Measurements from ENCODE around the gene RILPL1. TPM values are rescaled to one million over a fixed set of nuclear protein-coding genes. Genes with fewer than 3 reads are reported as not detected.
A peak's percentile ranks its signal among the peaks of the same experiment; 100 is the strongest.
"Not testable (repeated sequence)": the region's sequence is repeated elsewhere in the genome, so short reads cannot be mapped to it uniquely, and the experiment has no call there.

The RILPL1 gene
- total RNA-seq, 4 donors from 2014 or later, result 8.5 to 21.9 (median 11.2) TPM

DNA sequence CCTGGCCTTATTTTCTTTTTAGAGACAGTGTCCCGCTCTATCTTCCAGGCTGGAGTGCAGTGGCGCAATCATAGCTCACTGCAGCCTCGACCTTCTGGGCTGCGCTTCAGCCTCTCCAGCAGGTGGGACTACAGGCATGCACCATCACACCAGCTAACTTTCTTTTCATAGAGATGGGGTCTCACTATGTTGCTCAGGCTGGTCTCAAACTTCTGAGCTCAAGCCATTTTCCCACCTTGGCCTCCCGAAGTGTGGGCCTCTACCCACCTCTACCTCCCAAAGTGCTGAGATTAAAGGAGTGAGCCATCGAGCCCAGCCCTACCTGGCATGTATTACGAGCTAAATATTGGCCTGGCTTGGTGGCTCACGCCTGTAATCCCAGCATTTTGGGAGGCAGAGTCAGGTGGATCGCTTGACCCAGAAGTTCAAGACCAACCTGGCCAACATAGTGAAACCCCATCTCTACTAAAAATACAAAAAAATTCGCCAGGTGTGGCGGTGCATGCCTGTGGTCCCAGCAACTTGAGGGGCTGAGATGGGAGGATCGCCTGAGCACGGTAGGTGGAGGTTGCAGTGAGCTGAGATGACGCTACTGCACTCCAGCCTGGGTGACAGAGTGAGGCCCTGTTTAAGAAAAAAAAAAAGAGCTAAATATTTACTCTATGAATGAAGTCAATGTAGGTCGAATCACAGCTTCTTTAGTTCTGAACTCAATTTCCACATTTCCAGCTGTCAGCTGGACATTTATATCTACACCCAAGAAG is 7.6 kb upstream of the RILPL1 start:
- TF ChIP-seq, protein P1, sequence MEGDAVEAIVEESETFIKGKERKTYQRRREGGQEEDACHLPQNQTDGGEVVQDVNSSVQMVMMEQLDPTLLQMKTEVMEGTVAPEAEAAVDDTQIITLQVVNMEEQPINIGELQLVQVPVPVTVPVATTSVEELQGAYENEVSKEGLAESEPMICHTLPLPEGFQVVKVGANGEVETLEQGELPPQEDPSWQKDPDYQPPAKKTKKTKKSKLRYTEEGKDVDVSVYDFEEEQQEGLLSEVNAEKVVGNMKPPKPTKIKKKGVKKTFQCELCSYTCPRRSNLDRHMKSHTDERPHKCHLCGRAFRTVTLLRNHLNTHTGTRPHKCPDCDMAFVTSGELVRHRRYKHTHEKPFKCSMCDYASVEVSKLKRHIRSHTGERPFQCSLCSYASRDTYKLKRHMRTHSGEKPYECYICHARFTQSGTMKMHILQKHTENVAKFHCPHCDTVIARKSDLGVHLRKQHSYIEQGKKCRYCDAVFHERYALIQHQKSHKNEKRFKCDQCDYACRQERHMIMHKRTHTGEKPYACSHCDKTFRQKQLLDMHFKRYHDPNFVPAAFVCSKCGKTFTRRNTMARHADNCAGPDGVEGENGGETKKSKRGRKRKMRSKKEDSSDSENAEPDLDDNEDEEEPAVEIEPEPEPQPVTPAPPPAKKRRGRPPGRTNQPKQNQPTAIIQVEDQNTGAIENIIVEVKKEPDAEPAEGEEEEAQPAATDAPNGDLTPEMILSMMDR (IDR thresholded peaks at IDR 0.05), result no peak
- DNase-seq (ENCODE audit: low spot score), result no peak
- ATAC-seq (ENCODE audit: low FRiP score), result no peak

DNA sequence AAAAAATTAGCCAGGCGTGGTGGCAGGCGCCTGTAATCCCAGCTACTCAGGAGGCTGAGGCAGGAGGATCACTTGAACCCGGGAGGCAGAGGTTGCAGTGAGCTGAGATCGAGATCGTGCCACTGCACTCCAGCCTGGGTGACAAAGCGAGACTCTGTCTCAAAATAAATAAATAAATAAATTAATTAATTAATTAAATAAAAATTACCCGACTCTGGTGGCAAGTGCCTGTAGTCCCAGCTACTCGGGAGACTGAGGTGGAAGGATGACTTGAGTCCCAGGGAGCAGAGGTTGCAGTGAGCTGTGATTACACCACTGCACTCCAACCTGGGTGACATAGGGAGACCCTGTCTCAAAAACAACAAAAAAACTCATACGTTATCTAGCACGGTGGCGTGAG is 2.4 kb upstream of the RILPL1 start:
- not testable (repeated sequence) for ATAC-seq (ENCODE audit: low FRiP score); DNase-seq (ENCODE audit: low spot score)

DNA sequence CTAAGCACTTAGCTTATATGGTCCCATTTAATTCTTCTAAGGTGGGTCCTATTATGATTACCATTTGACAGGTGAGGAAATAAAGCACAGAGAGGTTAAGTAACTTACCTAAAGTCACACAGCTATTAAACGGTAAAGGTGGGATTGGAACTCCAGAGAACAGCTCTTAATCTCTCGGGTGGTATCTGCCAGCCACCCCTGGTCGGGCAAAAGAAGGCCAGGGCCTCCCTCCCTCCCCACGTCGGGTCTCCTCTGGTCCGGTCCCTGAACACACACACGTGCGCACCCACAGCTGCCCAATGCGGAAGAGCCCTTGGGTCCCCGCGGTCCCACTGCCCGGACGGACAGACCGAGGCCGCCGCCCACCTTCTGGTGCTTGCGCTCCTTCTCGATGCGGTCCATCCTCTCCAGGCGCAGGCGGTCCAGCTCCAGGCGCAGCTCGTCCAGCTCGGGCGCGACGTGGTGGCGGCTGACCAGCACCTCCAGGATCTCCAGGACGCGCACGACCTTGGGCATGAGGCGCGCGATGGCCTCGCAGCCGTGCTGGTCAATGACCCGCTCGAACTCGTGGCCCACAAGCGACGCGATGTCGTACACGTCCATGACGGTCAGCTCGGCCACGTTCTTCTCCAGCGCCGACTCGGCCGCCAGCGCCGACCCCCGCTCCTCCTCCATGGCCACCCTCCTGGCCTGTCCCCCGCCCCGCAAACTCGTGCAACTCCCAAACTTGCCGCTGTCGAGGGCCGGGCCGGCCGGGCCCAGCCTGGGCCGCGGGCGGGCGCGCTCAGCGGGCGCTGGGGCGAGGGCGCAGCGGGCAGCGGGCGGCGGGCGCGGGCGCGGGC is 490 bp downstream of the RILPL1 start:
- TF ChIP-seq, protein P1 (IDR thresholded peaks at IDR 0.05), result no peak
- ATAC-seq (ENCODE audit: low FRiP score) (peak; percentile 58), DNase-seq (ENCODE audit: low spot score) (no peak)

DNA sequence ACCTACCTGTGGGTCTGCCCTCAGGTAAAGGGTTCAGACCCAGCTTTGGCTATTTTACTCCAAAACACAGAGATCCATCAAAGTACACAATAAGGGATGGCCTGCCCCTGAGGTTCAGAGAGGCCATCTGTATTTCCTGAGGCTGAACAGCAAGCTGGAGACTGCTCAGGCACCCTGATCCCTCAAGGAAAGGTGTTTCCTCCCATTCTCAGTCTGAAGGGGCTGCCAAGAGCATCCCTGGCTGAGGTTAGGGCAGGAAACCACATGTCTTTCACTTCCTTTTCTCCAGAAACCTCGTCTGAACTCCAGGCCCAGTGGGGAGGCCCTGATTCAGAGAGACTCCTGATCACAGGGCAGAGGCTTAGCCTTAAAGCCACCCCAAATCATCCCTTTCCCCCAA is 1.5 kb downstream of the RILPL1 start:
- TF ChIP-seq, protein P1 (IDR thresholded peaks at IDR 0.05), result no peak
- DNase-seq (ENCODE audit: low spot score) (no peak), ATAC-seq (ENCODE audit: low FRiP score) (no peak)

DNA sequence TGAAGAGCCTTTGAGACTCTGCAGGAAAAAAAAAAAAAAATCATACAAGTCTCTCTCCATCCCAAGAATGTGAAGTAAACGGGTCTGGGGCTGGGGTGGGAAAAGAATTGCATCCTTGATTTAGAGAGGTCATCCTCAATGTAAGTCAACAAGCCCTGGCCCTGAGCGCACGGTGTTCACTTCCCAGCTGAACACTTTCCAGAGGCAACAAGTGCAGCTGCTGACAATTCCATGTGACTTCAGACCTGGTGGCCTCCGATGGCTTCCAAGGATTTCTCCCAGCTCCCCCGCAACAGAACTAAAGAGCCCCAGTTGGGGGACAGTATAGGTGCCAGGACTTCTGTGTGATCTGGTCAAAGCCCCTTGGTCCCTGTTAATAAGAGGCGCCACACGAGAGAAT is 2.4 kb downstream of the RILPL1 start:
- DNase-seq (ENCODE audit: low spot score) (no peak), ATAC-seq (ENCODE audit: low FRiP score) (no peak)
- TF ChIP-seq, protein P1 (IDR thresholded peaks at IDR 0.05), result no peak

DNA sequence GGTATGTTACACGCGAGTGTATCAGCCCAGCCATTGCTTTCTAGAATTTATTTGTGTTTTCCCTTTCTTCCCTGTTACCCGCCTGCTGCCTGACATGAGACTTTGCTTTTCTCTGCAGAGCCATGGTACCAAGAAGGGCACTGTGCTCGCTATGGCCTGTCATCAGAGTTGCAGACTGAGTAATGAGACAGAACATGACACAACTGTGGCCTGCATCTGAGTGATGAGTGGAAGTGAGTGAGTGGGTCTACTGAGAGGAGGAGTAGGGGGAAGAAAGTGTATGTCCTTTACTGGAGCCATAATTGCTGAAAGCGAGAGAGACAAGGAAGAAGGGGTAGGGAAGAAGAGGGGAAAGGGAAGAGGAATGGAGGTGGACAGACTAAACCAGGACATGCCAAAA is 2.9 kb downstream of the RILPL1 start:
- ATAC-seq (ENCODE audit: low FRiP score) (no peak), DNase-seq (ENCODE audit: low spot score) (no peak)
- TF ChIP-seq, protein P1 (IDR thresholded peaks at IDR 0.05), result no peak

DNA sequence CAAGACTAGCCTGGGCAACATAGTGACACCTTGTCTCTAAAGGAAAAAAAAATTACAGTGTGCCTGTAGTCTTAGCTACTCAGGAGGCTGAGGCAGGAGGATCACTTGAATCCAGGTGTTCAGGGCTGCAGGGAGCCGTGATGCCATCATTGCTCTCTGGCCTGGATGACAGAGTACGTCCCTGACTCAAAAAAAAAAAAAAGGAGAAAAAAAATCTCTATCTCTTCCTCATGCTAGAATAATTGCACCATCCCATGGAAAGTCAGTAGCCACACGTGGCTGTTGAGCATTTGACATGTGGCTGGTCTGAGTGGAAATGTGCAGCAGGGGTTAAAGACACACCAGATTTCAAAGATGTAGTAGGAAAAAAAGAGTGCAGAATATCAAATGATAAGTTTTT is 3.8 kb downstream of the RILPL1 start:
- ATAC-seq (ENCODE audit: low FRiP score) (no peak), DNase-seq (ENCODE audit: low spot score) (no peak)
- TF ChIP-seq, protein P1 (IDR thresholded peaks at IDR 0.05), result no peak

All from omental fat pad (tissue), 4 donors.